ENCODE measurements around the gene GCSH. TPM values are rescaled to one million over a fixed set of nuclear protein-coding genes. Genes with fewer than 3 reads are reported as not detected.

Gene GCSH
- total RNA-seq, 5 donors from 2014 or later (not counting 1 experiment from before 2014, with no cell fraction given): 2.8 to 5.4 (median 4.2) TPM

DNA sequence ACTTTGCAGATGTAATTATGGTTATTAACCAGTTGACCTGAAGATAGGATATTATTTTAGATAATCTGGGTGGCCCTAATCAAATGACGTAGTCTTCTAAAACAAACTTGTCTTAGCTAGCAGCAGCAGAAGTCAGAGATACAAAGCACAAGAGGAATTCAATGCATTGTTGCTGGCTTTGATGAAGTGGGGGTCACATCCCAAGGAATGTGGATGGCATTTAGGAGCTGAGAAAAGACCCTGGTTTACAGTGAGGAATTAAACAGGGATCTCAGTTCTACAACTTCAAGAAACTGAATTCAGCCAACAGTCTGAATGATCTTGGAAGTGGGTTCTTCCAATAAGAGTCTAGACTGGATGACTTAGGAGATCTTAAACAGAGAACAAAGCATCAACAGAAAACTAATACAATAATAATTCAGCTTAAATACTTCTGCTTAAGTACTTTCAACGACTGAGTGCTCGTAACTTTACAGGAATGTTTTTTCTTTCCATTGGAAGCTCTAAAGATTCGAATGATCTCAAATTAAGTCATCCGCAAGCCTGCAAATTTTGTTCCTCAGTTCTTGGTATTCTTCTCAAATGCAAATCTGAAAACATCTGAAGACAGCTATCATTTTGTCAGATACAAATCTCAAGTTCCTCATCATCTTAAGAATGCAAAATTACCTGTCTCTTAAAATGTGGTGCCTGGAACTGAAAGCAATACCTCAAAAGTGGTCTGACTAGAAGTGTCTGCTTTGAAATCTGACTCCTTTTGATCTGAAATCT lies 22.4 kb downstream of the GCSH start:
- no peak overlapping the region for H3K4me3 ChIP-seq (ENCODE audit: control insufficient read depth in 1 of 2, extremely low read depth in 1 of 2, low read length in 1 of 2)
- H3K27ac ChIP-seq (ENCODE audit: low read length): no peak overlapping the region
- peaks cover 5 to 11% of the 10 kb centered on the region in 2 experiments for H3K4me1 ChIP-seq (ENCODE audit: control insufficient read depth in 1 of 2, extremely low read depth in 1 of 2, insufficient read depth in 2 of 2, low read length in 2 of 2)
- ChIA-PET CTCF (interaction anchor here in 1 of 2 donors (0.9 kb wide), 1 partner anchor 38 kb away, joined by 3 read pairs; the partner anchor contains the start of gene ATMIN), POLR2A (no interaction called here)
- H3K27ac Mint-ChIP-seq: no peak overlapping the region
- no peaks in the 10 kb centered on the region for H3K36me3 ChIP-seq (ENCODE audit: control insufficient read depth in 2 of 2, extremely low read depth in 1 of 2, insufficient read depth in 1 of 2, low read length in 1 of 2)
- WGBS (ENCODE audit: insufficient coverage): 57% methylated on average over 4 of the region's 5 CpGs
- DNase-seq: no peak
- no peak for ATAC-seq (replicated peaks in 1 of 4)
- H3K27me3 Mint-ChIP-seq: peaks cover 0 to 3% of the 10 kb centered on the region in 2 donors
- H3K4me3 Mint-ChIP-seq: no peak overlapping the region
- H3K9me3 ChIP-seq: no peaks in the 10 kb centered on the region
- H3K9me3 Mint-ChIP-seq: no peaks in the 10 kb centered on the region
- peaks cover 3 to 8% (median 6%) of the 10 kb centered on the region in 3 donors for H3K4me1 Mint-ChIP-seq
- H3K36me3 Mint-ChIP-seq: no peaks in the 10 kb centered on the region
- H3K27me3 ChIP-seq (replicated peaks in 1 of 2; ENCODE audit: control insufficient read depth in 2 of 2, extremely low read depth in 1 of 2, insufficient read depth in 2 of 2, low read length in 1 of 2): no peaks in the 10 kb centered on the region

DNA sequence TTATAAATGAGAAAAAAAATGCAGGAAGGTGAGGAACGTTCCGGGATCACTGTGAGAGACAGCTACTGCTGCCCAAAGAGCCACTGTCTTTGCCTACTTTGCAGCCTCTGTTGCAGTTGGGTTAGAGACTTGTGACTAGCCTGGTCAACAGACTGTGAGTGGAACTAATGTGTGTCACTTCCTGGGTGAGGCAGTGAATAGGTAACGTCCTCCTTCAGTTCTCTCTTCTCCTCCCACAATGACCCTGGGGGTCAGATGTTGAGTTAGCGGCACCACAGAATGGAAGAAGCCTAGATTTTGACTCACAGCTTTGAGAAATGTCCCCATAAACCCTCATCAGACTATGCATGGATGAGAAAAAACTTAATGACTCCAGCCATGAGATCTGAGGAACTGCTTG lies 24.4 kb downstream of the GCSH start:
- ATAC-seq (replicated peaks in 1 of 4): no peak
- DNase-seq: no peak
- Histone ChIP-seq H3K36me3 (ENCODE audit: control insufficient read depth in 2 of 2, extremely low read depth in 1 of 2, insufficient read depth in 1 of 2, low read length in 1 of 2) (no peaks in the 10 kb centered on the region), H3K9me3 (no peaks in the 10 kb centered on the region), H3K4me3 (ENCODE audit: control insufficient read depth in 1 of 2, extremely low read depth in 1 of 2, low read length in 1 of 2) (no peak overlapping the region), H3K4me1 (ENCODE audit: control insufficient read depth in 1 of 2, extremely low read depth in 1 of 2, insufficient read depth in 2 of 2, low read length in 2 of 2) (peaks cover 4% of the 10 kb centered on the region in 2 experiments), H3K27me3 (replicated peaks in 1 of 2; ENCODE audit: control insufficient read depth in 2 of 2, extremely low read depth in 1 of 2, insufficient read depth in 2 of 2, low read length in 1 of 2) (no peaks in the 10 kb centered on the region), H3K27ac (ENCODE audit: low read length) (no peak overlapping the region)
- H3K4me3 Mint-ChIP-seq: no peak overlapping the region
- no peaks in the 10 kb centered on the region for H3K36me3 Mint-ChIP-seq
- ChIA-PET CTCF (interaction anchor here (0.6 to 0.9 kb wide), 4 partner anchors 24 to 72 kb away, joined by 3 to 10 read pairs (median 5); partner anchors contain the start of gene ATMIN (in 1 of the 2)), POLR2A (no interaction called here)
- no peaks in the 10 kb centered on the region for H3K9me3 Mint-ChIP-seq
- WGBS (ENCODE audit: insufficient coverage): no CpG with 5 or more reads among the region's 4 CpGs
- H3K27me3 Mint-ChIP-seq: peaks cover 0 to 3% of the 10 kb centered on the region in 2 donors
- peaks cover 0 to 2% (median 0%) of the 10 kb centered on the region in 3 donors for H3K4me1 Mint-ChIP-seq
- no peak overlapping the region for H3K27ac Mint-ChIP-seq

DNA sequence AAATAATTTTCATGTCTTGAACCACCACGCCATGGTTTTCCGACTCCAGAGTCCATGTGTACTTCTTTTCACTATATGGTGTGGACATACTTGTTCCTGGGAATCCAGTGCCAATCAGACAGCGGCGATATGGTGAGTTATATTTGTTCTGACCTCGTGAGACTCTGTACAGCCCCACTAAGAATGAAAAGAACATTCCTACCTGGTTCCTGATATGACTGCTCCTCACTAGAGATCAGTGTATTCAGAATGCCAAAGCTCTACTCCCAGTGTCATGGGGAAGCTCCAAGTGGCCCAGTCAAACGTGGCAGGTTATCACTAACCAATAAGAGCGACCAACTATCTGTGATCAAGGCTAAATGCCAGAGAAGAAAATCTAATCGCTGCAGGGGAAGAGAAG lies 25.2 kb downstream of the GCSH start:
- Histone ChIP-seq H3K4me3 (ENCODE audit: control insufficient read depth in 1 of 2, extremely low read depth in 1 of 2, low read length in 1 of 2) (no peak overlapping the region), H3K27me3 (replicated peaks in 1 of 2; ENCODE audit: control insufficient read depth in 2 of 2, extremely low read depth in 1 of 2, insufficient read depth in 2 of 2, low read length in 1 of 2) (no peaks in the 10 kb centered on the region), H3K27ac (ENCODE audit: low read length) (no peak overlapping the region), H3K4me1 (ENCODE audit: control insufficient read depth in 1 of 2, extremely low read depth in 1 of 2, insufficient read depth in 2 of 2, low read length in 2 of 2) (no peaks in the 10 kb centered on the region), H3K36me3 (ENCODE audit: control insufficient read depth in 2 of 2, extremely low read depth in 1 of 2, insufficient read depth in 1 of 2, low read length in 1 of 2) (no peaks in the 10 kb centered on the region), H3K9me3 (no peaks in the 10 kb centered on the region)
- H3K4me1 Mint-ChIP-seq: peaks cover 0 to 2% (median 0%) of the 10 kb centered on the region in 3 donors
- peaks cover 0 to 3% of the 10 kb centered on the region in 2 donors for H3K27me3 Mint-ChIP-seq
- ATAC-seq (replicated peaks in 1 of 4): no peak
- no peak for DNase-seq
- H3K27ac Mint-ChIP-seq: no peak overlapping the region
- no CpG with 5 or more reads among the region's 8 CpGs for WGBS (ENCODE audit: insufficient coverage)
- CTCF ChIA-PET: no interaction called here
- no peaks in the 10 kb centered on the region for H3K36me3 Mint-ChIP-seq
- no peaks in the 10 kb centered on the region for H3K9me3 Mint-ChIP-seq
- H3K4me3 Mint-ChIP-seq: no peak overlapping the region
- POLR2A ChIA-PET: no interaction called here

DNA sequence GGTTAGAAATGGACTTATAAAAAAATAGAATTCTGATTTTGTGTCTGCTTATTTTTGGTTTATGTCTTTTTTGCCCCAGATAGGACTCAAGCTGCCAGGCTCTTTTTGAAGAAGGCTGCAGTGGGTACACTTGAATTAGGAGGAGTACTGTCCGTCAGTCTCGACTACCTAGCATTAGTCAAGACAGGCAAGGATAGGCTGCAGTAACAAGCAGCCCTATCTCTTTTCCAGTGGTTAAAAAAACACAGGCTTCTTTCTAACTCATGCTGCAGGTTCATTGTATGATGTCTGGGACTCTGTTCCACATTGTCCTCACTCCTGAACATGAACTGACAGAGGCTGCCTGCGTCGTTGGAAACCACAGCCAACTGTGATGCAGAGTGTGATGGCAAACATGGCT lies 27.1 kb downstream of the GCSH start:
- 92% methylated on average over 2 of the region's 4 CpGs for WGBS (ENCODE audit: insufficient coverage)
- Histone ChIP-seq H3K9me3 (no peaks in the 10 kb centered on the region), H3K36me3 (ENCODE audit: control insufficient read depth in 2 of 2, extremely low read depth in 1 of 2, insufficient read depth in 1 of 2, low read length in 1 of 2) (no peaks in the 10 kb centered on the region), H3K27ac (ENCODE audit: low read length) (no peak overlapping the region), H3K4me3 (ENCODE audit: control insufficient read depth in 1 of 2, extremely low read depth in 1 of 2, low read length in 1 of 2) (no peak overlapping the region), H3K27me3 (replicated peaks in 1 of 2; ENCODE audit: control insufficient read depth in 2 of 2, extremely low read depth in 1 of 2, insufficient read depth in 2 of 2, low read length in 1 of 2) (no peaks in the 10 kb centered on the region), H3K4me1 (ENCODE audit: control insufficient read depth in 1 of 2, extremely low read depth in 1 of 2, insufficient read depth in 2 of 2, low read length in 2 of 2) (no peaks in the 10 kb centered on the region)
- ChIA-PET CTCF (no interaction called here), POLR2A (no interaction called here)
- Mint-ChIP-seq H3K9me3 (no peaks in the 10 kb centered on the region), H3K4me3 (no peak overlapping the region), H3K4me1 (no peaks in the 10 kb centered on the region), H3K27me3 (peaks cover 0 to 1% of the 10 kb centered on the region in 2 donors), H3K36me3 (no peaks in the 10 kb centered on the region), H3K27ac (no peak overlapping the region)
- ATAC-seq (replicated peaks in 1 of 4): no peak
- no peak for DNase-seq

DNA sequence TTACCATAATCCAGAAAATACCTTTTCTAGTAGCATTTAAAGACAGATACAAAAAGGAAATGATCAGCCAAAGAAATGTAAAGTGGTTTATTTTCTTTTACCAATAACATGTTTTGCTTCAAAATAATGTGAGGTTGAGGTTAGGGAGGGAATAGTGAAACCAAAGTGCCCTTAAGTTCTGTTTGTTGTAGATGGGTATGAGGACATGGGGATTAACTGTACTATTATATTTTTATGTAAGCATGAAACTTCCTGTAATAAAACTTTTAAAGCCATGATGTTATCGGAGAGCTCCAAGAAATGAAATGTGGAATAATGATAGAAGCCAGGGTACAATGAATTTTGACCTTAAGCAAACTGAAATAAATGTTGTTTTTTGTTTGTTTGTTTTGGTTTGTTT lies 29.0 kb downstream of the GCSH start:
- no peak overlapping the region for H3K27ac Mint-ChIP-seq
- no CpG with 5 or more reads among the region's 1 CpG for WGBS (ENCODE audit: insufficient coverage)

DNA sequence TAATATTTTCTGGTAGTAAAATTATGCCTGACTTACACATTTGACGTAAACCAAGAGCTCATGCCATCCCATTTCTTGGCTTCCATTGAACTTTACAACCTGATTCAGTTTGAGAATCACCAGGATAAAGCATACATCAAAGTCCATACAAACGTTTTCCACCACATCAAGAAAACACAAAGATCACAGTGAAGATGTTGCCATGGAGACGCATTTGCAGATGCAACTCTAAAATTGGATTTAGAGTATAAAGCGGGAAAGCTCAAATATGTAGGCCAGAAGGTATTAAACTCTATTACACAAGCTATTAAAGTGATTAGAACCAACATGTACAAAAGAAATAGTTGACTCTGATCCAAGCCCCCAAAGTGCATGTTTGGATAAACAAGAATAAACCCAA lies 29.5 kb downstream of the GCSH start:
- no peaks in the 10 kb centered on the region for H3K9me3 ChIP-seq
- no peaks in the 10 kb centered on the region for H3K36me3 ChIP-seq (ENCODE audit: control insufficient read depth in 2 of 2, extremely low read depth in 1 of 2, insufficient read depth in 1 of 2, low read length in 1 of 2)
- H3K27ac Mint-ChIP-seq: no peak overlapping the region
- no peaks in the 10 kb centered on the region for H3K36me3 Mint-ChIP-seq
- H3K27ac ChIP-seq (ENCODE audit: low read length): no peak overlapping the region
- DNase-seq: peak in 1 of 35 experiments; percentile 14
- no peaks in the 10 kb centered on the region for H3K9me3 Mint-ChIP-seq
- no peak for ATAC-seq (replicated peaks in 1 of 4)
- no CpG with 5 or more reads among the region's 4 CpGs for WGBS (ENCODE audit: insufficient coverage)
- POLR2A ChIA-PET: no interaction called here
- CTCF ChIA-PET: interaction anchor here in 1 of 2 donors (1.4 kb wide), 1 partner anchor 10 kb away, joined by 3 read pairs; the partner anchor contains the start of gene C16orf46
- H3K27me3 ChIP-seq (replicated peaks in 1 of 2; ENCODE audit: control insufficient read depth in 2 of 2, extremely low read depth in 1 of 2, insufficient read depth in 2 of 2, low read length in 1 of 2): no peaks in the 10 kb centered on the region
- no peaks in the 10 kb centered on the region for H3K4me1 Mint-ChIP-seq
- no peak overlapping the region for H3K4me3 ChIP-seq (ENCODE audit: control insufficient read depth in 1 of 2, extremely low read depth in 1 of 2, low read length in 1 of 2)
- H3K4me3 Mint-ChIP-seq: no peak overlapping the region
- H3K4me1 ChIP-seq (ENCODE audit: control insufficient read depth in 1 of 2, extremely low read depth in 1 of 2, insufficient read depth in 2 of 2, low read length in 2 of 2): no peaks in the 10 kb centered on the region
- H3K27me3 Mint-ChIP-seq: peaks cover 0 to 1% of the 10 kb centered on the region in 2 donors

More for the DNA sequence above, 29.0 kb downstream of the GCSH start:
- H3K9me3 ChIP-seq: no peaks in the 10 kb centered on the region
- H3K4me1 Mint-ChIP-seq: no peaks in the 10 kb centered on the region
- ChIA-PET POLR2A (no interaction called here), CTCF (interaction anchor here in 1 of 2 donors (1.4 kb wide), 1 partner anchor 10 kb away, joined by 3 read pairs; the partner anchor contains the start of gene C16orf46)
- no peak for ATAC-seq (replicated peaks in 1 of 4)
- no peak overlapping the region for H3K4me3 ChIP-seq (ENCODE audit: control insufficient read depth in 1 of 2, extremely low read depth in 1 of 2, low read length in 1 of 2)
- H3K9me3 Mint-ChIP-seq: no peaks in the 10 kb centered on the region
- H3K36me3 Mint-ChIP-seq: no peaks in the 10 kb centered on the region
- H3K4me3 Mint-ChIP-seq: no peak overlapping the region
- DNase-seq: no peak
- H3K27me3 ChIP-seq (replicated peaks in 1 of 2; ENCODE audit: control insufficient read depth in 2 of 2, extremely low read depth in 1 of 2, insufficient read depth in 2 of 2, low read length in 1 of 2): no peaks in the 10 kb centered on the region
- no peak overlapping the region for H3K27ac ChIP-seq (ENCODE audit: low read length)
- peaks cover 0 to 1% of the 10 kb centered on the region in 2 donors for H3K27me3 Mint-ChIP-seq
- no peaks in the 10 kb centered on the region for H3K36me3 ChIP-seq (ENCODE audit: control insufficient read depth in 2 of 2, extremely low read depth in 1 of 2, insufficient read depth in 1 of 2, low read length in 1 of 2)
- no peaks in the 10 kb centered on the region for H3K4me1 ChIP-seq (ENCODE audit: control insufficient read depth in 1 of 2, extremely low read depth in 1 of 2, insufficient read depth in 2 of 2, low read length in 2 of 2)

Data from T-cell (primary cell).